H9 (cell line): Measurements from ENCODE around the gene POU2F1. TPM values are rescaled to one million over a fixed set of nuclear protein-coding genes. Genes with fewer than 3 reads are reported as not detected.

Source experiments
- DNase-seq: peaks from one replicate; pipeline ENCODE4 v3.0.0-alpha.2; 2017
- H2AFZ ChIP-seq: one replicate; pipeline ENCODE4 v1.6.1; 2013; ENCODE audit warnings: mild to moderate bottlenecking, low read length, control low read depth, moderate library complexity
- H2AK5ac ChIP-seq: 2 replicates; pipeline ENCODE4 v1.6.1; 2013; ENCODE audit warnings: low read length, control low read depth, mixed read lengths; ENCODE audit not compliant: insufficient read length
- H2BK120ac ChIP-seq: one replicate; pipeline ENCODE4 v1.6.1; 2013; ENCODE audit warnings: low read depth, mild to moderate bottlenecking, low read length, control low read depth, inconsistent platforms; ENCODE audit not compliant: poor library complexity, severe bottlenecking
- H2BK12ac ChIP-seq: 2 replicates; pipeline ENCODE4 v1.6.1; 2013; ENCODE audit warnings: low read length, control low read depth, mixed read lengths, low read depth; ENCODE audit not compliant: insufficient read length
- H2BK15ac ChIP-seq: 2 replicates; pipeline ENCODE4 v1.6.1; 2013; ENCODE audit warnings: low read depth, low read length, control low read depth
- H2BK20ac ChIP-seq: one replicate; pipeline ENCODE4 v1.6.1; 2013; ENCODE audit warnings: low read depth, mild to moderate bottlenecking, low read length, control low read depth, inconsistent platforms; ENCODE audit not compliant: poor library complexity, severe bottlenecking
- H2BK5ac ChIP-seq: 2 replicates; pipeline ENCODE4 v1.6.1; 2013; ENCODE audit warnings: low read length, control low read depth, mixed read lengths; ENCODE audit not compliant: insufficient read length
- H3K14ac ChIP-seq: 2 replicates; pipeline ENCODE4 v1.6.1; 2013; ENCODE audit warnings: low read length, control low read depth; ENCODE audit not compliant: insufficient read depth
- H3K18ac ChIP-seq: 2 replicates; pipeline ENCODE4 v1.6.1; 2013; ENCODE audit warnings: low read depth, mild to moderate bottlenecking, mixed read lengths, low read length, control low read depth; ENCODE audit not compliant: insufficient read length
- H3K23ac ChIP-seq: 2 replicates; pipeline ENCODE4 v1.6.1; 2013; ENCODE audit warnings: low read length, control low read depth, mixed read lengths, low read depth; ENCODE audit not compliant: insufficient read length
- H3K23me2 ChIP-seq: 2 replicates; pipeline ENCODE4 v1.6.1; 2013; ENCODE audit warnings: low read depth, mild to moderate bottlenecking, mixed read lengths, low read length, control low read depth; ENCODE audit not compliant: insufficient read length, poor library complexity, severe bottlenecking
- H3K27ac ChIP-seq: 2 replicates; pipeline ENCODE4 v1.5.1; 2013; ENCODE audit warnings: low read length, control low read depth, mixed read lengths, low read depth; ENCODE audit not compliant: insufficient read length
- H3K27me3 ChIP-seq: 2 replicates; pipeline ENCODE4 v1.6.1; 2013; ENCODE audit warnings: low read length, control low read depth, inconsistent platforms; ENCODE audit not compliant: insufficient read depth
- H3K4ac ChIP-seq: 2 replicates; pipeline ENCODE4 v1.6.1; 2013; ENCODE audit warnings: low read depth, mild to moderate bottlenecking, control low read depth, inconsistent platforms, low read length, moderate library complexity
- H3K4me1 ChIP-seq: 2 replicates; pipeline ENCODE4 v1.6.1; 2013; ENCODE audit warnings: low read length, control low read depth, inconsistent platforms; ENCODE audit not compliant: insufficient read depth
- H3K4me2 ChIP-seq: 2 replicates; pipeline ENCODE4 v1.6.1; 2013; ENCODE audit warnings: low read length, control low read depth, mixed read lengths; ENCODE audit not compliant: insufficient read length, insufficient read depth
- H3K56ac ChIP-seq: 2 replicates; pipeline ENCODE4 v1.6.1; 2013; ENCODE audit warnings: low read depth, mild to moderate bottlenecking, mixed read lengths, low read length, control low read depth; ENCODE audit not compliant: insufficient read length
- H3K79me1 ChIP-seq: 2 replicates; pipeline ENCODE4 v1.6.1; 2013; ENCODE audit warnings: low read depth, mild to moderate bottlenecking, moderate library complexity, low read length, control low read depth, inconsistent platforms; ENCODE audit not compliant: insufficient read depth, poor library complexity, severe bottlenecking
- H3K79me2 ChIP-seq: 2 replicates; pipeline ENCODE4 v1.6.1; 2013; ENCODE audit warnings: low read length, control low read depth, inconsistent platforms; ENCODE audit not compliant: insufficient read depth
- H3K9ac ChIP-seq: 2 replicates; pipeline ENCODE4 v1.6.1; 2013; ENCODE audit warnings: low read length, control low read depth, mixed read lengths; ENCODE audit not compliant: insufficient read length; ENCODE audit errors: extremely low read depth
- H3K9me3 ChIP-seq: one replicate; pipeline ENCODE4 v1.6.1; 2013; ENCODE audit warnings: low read depth, low read length, inconsistent platforms; ENCODE audit not compliant: control insufficient read depth
- H3T11ph ChIP-seq: one replicate; pipeline ENCODE4 v1.6.1; 2013; ENCODE audit warnings: mild to moderate bottlenecking, low read length, control low read depth, inconsistent platforms
- H4K20me1 ChIP-seq: one replicate; pipeline ENCODE4 v1.6.1; 2013; ENCODE audit not compliant: control insufficient read depth, insufficient read length, insufficient read depth
- H4K5ac ChIP-seq: 2 replicates; pipeline ENCODE4 v1.6.1; 2013; ENCODE audit warnings: low read depth, mild to moderate bottlenecking, mixed read lengths, low read length, control low read depth; ENCODE audit not compliant: insufficient read length
- H4K8ac ChIP-seq: replicated peaks from 2 replicates; pipeline ENCODE4 v1.6.1; 2013; ENCODE audit warnings: low read length, control low read depth, mixed read lengths, low read depth; ENCODE audit not compliant: insufficient read length
- H4K91ac ChIP-seq: 2 replicates; pipeline ENCODE4 v1.6.1; 2013; ENCODE audit warnings: low read depth, mild to moderate bottlenecking, moderate library complexity, mixed read lengths, low read length, control low read depth; ENCODE audit not compliant: insufficient read length
- H3K27ac Mint-ChIP-seq, 3 experiments: 2 replicates in 2 of 3; 3 replicates in 1 of 3; pipeline ENCODE4 v1.8.0; 2020 to 2021; ENCODE audit warnings: mixed read lengths in 3 of 3, mild to moderate bottlenecking in 1 of 3, moderate library complexity in 1 of 3
- H3K27me3 Mint-ChIP-seq: 2 replicates; pipeline ENCODE4 v1.8.0; 2021; ENCODE audit warnings: low read depth, mild to moderate bottlenecking, moderate library complexity, mixed read lengths
- H3K36me3 Mint-ChIP-seq, 3 experiments: 2 replicates in 2 of 3; 3 replicates in 1 of 3; pipeline ENCODE4 v1.8.0; 2020 to 2021; ENCODE audit warnings: low read depth in 3 of 3, mixed read lengths in 3 of 3; ENCODE audit not compliant: insufficient read depth in 1 of 3
- H3K4me1 Mint-ChIP-seq, 2 experiments: 2 replicates each; pipeline ENCODE4 v1.8.0; 2020; ENCODE audit warnings: mixed read lengths in 2 of 2
- H3K4me3 Mint-ChIP-seq, 2 experiments: 2 replicates in 1 of 2; 3 replicates in 1 of 2; pipeline ENCODE4 v1.8.0; 2020 to 2021; ENCODE audit warnings: mild to moderate bottlenecking in 2 of 2, mixed read lengths in 2 of 2, moderate library complexity in 1 of 2
- H3K9me3 Mint-ChIP-seq, 2 experiments: 2 replicates in 1 of 2; 3 replicates in 1 of 2; pipeline ENCODE4 v1.8.0; 2020; ENCODE audit warnings: mild to moderate bottlenecking in 2 of 2, mixed read lengths in 2 of 2, moderate library complexity in 1 of 2
- CTCF ChIP-seq: fragments of 200-600 bp; sonication (generic); conservative IDR thresholded peaks from 3 replicates; pipeline ENCODE4 v1.8.0; 2021; ENCODE audit warnings: antibody characterized with exemption, mild to moderate bottlenecking
- WGBS: extraction: QIAGEN DNeasy Blood & Tissue Kit; methylation state at CpG from one replicate; pipeline ENCODE4 v1.1.7; 2013; ENCODE audit warnings: missing lambda C conversion rate, low lambda C conversion rate, mixed read lengths; ENCODE audit not compliant: insufficient read length; ENCODE audit errors: extremely low coverage; 5-methylcytosine and 5-hydroxymethylcytosine counted together
- total RNA-seq: library from RNA; stranded (reverse); gene quantifications from 2 replicates; pipeline ENCODE4 v1.2.1, GENCODE V29; 2021

Gene POU2F1
- total RNA-seq, 1 experiment from 2014 or later, result 62.5 TPM

- no peaks in the 10 kb centered on the region for H4K20me1 ChIP-seq
Observed at GRCh38 chr1:167197692-167198091, 23.0 kb upstream of the POU2F1 start.

More at GRCh38 chr1:167197692-167198091, 23.0 kb upstream of the POU2F1 start:
- H2AK5ac ChIP-seq, result no peak overlapping the region
- no peak; the same call in 2 of the 3 replicates for TF ChIP-seq CTCF
- DNase-seq, result no peak
- Mint-ChIP-seq H3K27me3 (no peaks in the 10 kb centered on the region; the same call in 1 of the 2 replicates), H3K27ac (no peak overlapping the region), H3K4me1 (peaks cover 21 to 25% of the 10 kb centered on the region in 2 experiments), H3K4me3 (no peak overlapping the region), H3K9me3 (no peaks in the 10 kb centered on the region), H3K36me3 (no peaks in the 10 kb centered on the region)
- no peak overlapping the region for H3T11ph ChIP-seq
- no peak overlapping the region for H3K23ac ChIP-seq
- no peaks in the 10 kb centered on the region for H3K23me2 ChIP-seq
- H3K79me1 ChIP-seq, result no peaks in the 10 kb centered on the region
- H3K18ac ChIP-seq, result no peak overlapping the region
- no peak overlapping the region for H3K9ac ChIP-seq
- no peak overlapping the region for H2BK12ac ChIP-seq
- H3K9me3 ChIP-seq, result no peaks in the 10 kb centered on the region
- H2BK15ac ChIP-seq, result no peak overlapping the region
- H3K56ac ChIP-seq, result no peak overlapping the region
- H3K27me3 ChIP-seq, result no peaks in the 10 kb centered on the region
- H2BK5ac ChIP-seq, result no peak overlapping the region
- H2BK120ac ChIP-seq, result no peak overlapping the region
- H4K5ac ChIP-seq, result no peak overlapping the region
- 0 out of 2 replicates have a peak, but pooled peaks cover 2% of the 10 kb centered on the region for H3K4me1 ChIP-seq
- no peaks in the 10 kb centered on the region for H3K79me2 ChIP-seq
- no peak overlapping the region for H4K8ac ChIP-seq
- no CpG with 5 or more reads among the region's 4 CpGs for WGBS
- H3K4ac ChIP-seq, result no peak overlapping the region
- no peak overlapping the region for H3K14ac ChIP-seq
- no peak overlapping the region for H2AFZ ChIP-seq
- H3K27ac ChIP-seq, result no peak overlapping the region
- H2BK20ac ChIP-seq, result no peak overlapping the region
- no peak overlapping the region for H4K91ac ChIP-seq
- H3K4me2 ChIP-seq, result no peak overlapping the region
